ENCODE data around the gene GRK5. TPM values are rescaled to one million over a fixed set of nuclear protein-coding genes. Genes with fewer than 3 reads are reported as not detected.

Gene GRK5
- total and polyA plus RNA-seq, 4 donors, result 18.5 to 43.1 (median 40.3) TPM

- Histone ChIP-seq H3K27me3 (ENCODE audit: control insufficient read depth in 3 of 3, insufficient read depth in 3 of 3, low read length in 2 of 3) (no peaks in the 10 kb centered on the region), H3K9ac (ENCODE audit: insufficient read depth in 1 of 2, low read length in 2 of 2) (peak overlapping the region in 1 of 2 donors; percentile 88), H3K27ac (ENCODE audit: low read depth in 1 of 2, low read length in 1 of 2) (peak overlapping the region; percentile 38 to 75), H3K36me3 (ENCODE audit: control insufficient read depth in 4 of 4, insufficient read depth in 4 of 4, low read length in 4 of 4) (peaks cover 0 to 9% (median 4%) of the 10 kb centered on the region in 4 donors), H3K9me3 (ENCODE audit: control insufficient read depth in 4 of 4, insufficient read depth in 3 of 4, low read length in 3 of 4) (no peaks in the 10 kb centered on the region), H3K4me3 (peak overlapping the region; percentile 31), H3K4me1 (ENCODE audit: control insufficient read depth in 5 of 5, insufficient read depth in 5 of 5, low read length in 5 of 5) (peaks cover 0 to 61% (median 26%) of the 10 kb centered on the region in 5 donors)
- ATAC-seq (ENCODE audit: insufficient read depth, low FRiP score) (no peak), DNase-seq (peak in 2 of 3 donors; percentile 38 to 65)
- 28 to 44% methylated on average over 9 of the region's 9 CpGs for WGBS, 2 donors
- TF ChIP-seq CTCF (IDR thresholded peaks at IDR 0.05; ENCODE audit: control extremely low read depth, extremely low read depth), result no peak
Observed at GRCh38 chr10:119209736-119210355, 2.5 kb downstream of the GRK5 start.

GRCh38 chr10:119210633-119211032 is 3.3 kb downstream of the GRK5 start:
- Histone ChIP-seq H3K4me1 (ENCODE audit: control insufficient read depth in 5 of 5, insufficient read depth in 5 of 5, low read length in 5 of 5) (peaks cover 0 to 69% (median 32%) of the 10 kb centered on the region in 5 donors), H3K4me3 (no peak overlapping the region)
- TF ChIP-seq CTCF (IDR thresholded peaks at IDR 0.05; ENCODE audit: control extremely low read depth, extremely low read depth), result no peak

GRCh38 chr10:119211176-119211575 is 3.8 kb downstream of the GRK5 start:
- ATAC-seq (ENCODE audit: insufficient read depth, low FRiP score) (no peak), DNase-seq (peak in 2 of 3 donors; percentile 97 to 98)
- H3K4me3 ChIP-seq, result no peak overlapping the region

More at GRCh38 chr10:119210633-119211032, 3.3 kb downstream of the GRK5 start:
- Histone ChIP-seq H3K36me3 (ENCODE audit: control insufficient read depth in 4 of 4, insufficient read depth in 4 of 4, low read length in 4 of 4) (peaks cover 0 to 9% (median 4%) of the 10 kb centered on the region in 4 donors), H3K27ac (ENCODE audit: low read depth in 1 of 2, low read length in 1 of 2) (no peak overlapping the region), H3K9me3 (ENCODE audit: control insufficient read depth in 4 of 4, insufficient read depth in 3 of 4, low read length in 3 of 4) (no peaks in the 10 kb centered on the region), H3K9ac (ENCODE audit: insufficient read depth in 1 of 2, low read length in 2 of 2) (peak overlapping the region in 1 of 2 donors; percentile 88), H3K27me3 (ENCODE audit: control insufficient read depth in 3 of 3, insufficient read depth in 3 of 3, low read length in 2 of 3) (no peaks in the 10 kb centered on the region)
- no peak for ATAC-seq (ENCODE audit: insufficient read depth, low FRiP score)
- no peak for DNase-seq
- WGBS, 2 donors, result 78 to 82% methylated on average over 2 of the region's 2 CpGs

More at GRCh38 chr10:119211176-119211575, 3.8 kb downstream of the GRK5 start:
- Histone ChIP-seq H3K9me3 (ENCODE audit: control insufficient read depth in 4 of 4, insufficient read depth in 3 of 4, low read length in 3 of 4) (no peaks in the 10 kb centered on the region), H3K27me3 (ENCODE audit: control insufficient read depth in 3 of 3, insufficient read depth in 3 of 3, low read length in 2 of 3) (no peaks in the 10 kb centered on the region), H3K27ac (ENCODE audit: low read depth in 1 of 2, low read length in 1 of 2) (peak overlapping the region; percentile 61 to 86), H3K36me3 (ENCODE audit: control insufficient read depth in 4 of 4, insufficient read depth in 4 of 4, low read length in 4 of 4) (peaks cover 0 to 9% (median 4%) of the 10 kb centered on the region in 4 donors), H3K9ac (ENCODE audit: insufficient read depth in 1 of 2, low read length in 2 of 2) (peak overlapping the region in 1 of 2 donors; percentile 88), H3K4me1 (ENCODE audit: control insufficient read depth in 5 of 5, insufficient read depth in 5 of 5, low read length in 5 of 5) (peaks cover 0 to 72% (median 34%) of the 10 kb centered on the region in 5 donors)
- 47 to 60% methylated on average over 3 of the region's 3 CpGs for WGBS, 2 donors
- TF ChIP-seq CTCF (IDR thresholded peaks at IDR 0.05; ENCODE audit: control extremely low read depth, extremely low read depth), result no peak

All from lung (tissue), 12 donors.